Left ventricle myocardium inferior (tissue), 1 donor: ENCODE measurements around the gene MISFA. TPM values are rescaled to one million over a fixed set of nuclear protein-coding genes. Genes with fewer than 3 reads are reported as not detected.
A peak's percentile ranks its signal among the peaks of the same experiment; 100 is the strongest.
"Not testable (repeated sequence)": the region's sequence is repeated elsewhere in the genome, so short reads cannot be mapped to it uniquely, and the experiment has no call there.

Source experiments
- DNase-seq: peaks from one replicate; pipeline ENCODE4 v3.0.0-alpha.2; 2020
- H3K27ac ChIP-seq: fragments of 200-600 bp; replicated peaks from 2 replicates; pipeline ENCODE4 v1.8.0; 2021
- H3K27me3 ChIP-seq: fragments of 200-600 bp; 2 replicates; pipeline ENCODE4 v1.8.0; 2021; ENCODE audit warnings: low read depth
- H3K36me3 ChIP-seq: fragments of 200-600 bp; 2 replicates; pipeline ENCODE4 v1.8.0; 2021
- H3K4me1 ChIP-seq: fragments of 200-600 bp; 2 replicates; pipeline ENCODE4 v1.8.0; 2021
- H3K4me3 ChIP-seq: fragments of 200-600 bp; 2 replicates; pipeline ENCODE4 v1.8.0; 2021; ENCODE audit warnings: mild to moderate bottlenecking, moderate library complexity
- H3K9me3 ChIP-seq: fragments of 200-600 bp; replicated peaks from 2 replicates; pipeline ENCODE4 v1.8.0; 2021
- intact Hi-C: fragments of 100-400 bp; cut with micrococcal nuclease; formaldehyde crosslinking; loops from one replicate; pipeline ENCODE4 v1.11.0; 2022
- total RNA-seq: library from RNA; stranded (reverse); fragmentation: NEBNext Ultra II Directional; extraction: Animal tissue kit (Norgen Biotek cat#: 25700); gene quantifications from one replicate; pipeline ENCODE4 v1.2.1, GENCODE V29; 2021
- TF ChIP-seq, protein P1 (sequence below): fragments of 200-600 bp; IDR thresholded peaks from 2 replicates; pipeline ENCODE4 v1.8.0; 2021; ENCODE audit warnings: antibody characterized with exemption, mild to moderate bottlenecking, borderline replicate concordance
- donor health status: DM: no; HTN: yes; CAD: no; lungs with severe emphysema.

The MISFA gene
- total RNA-seq, 1 donor from 2014 or later: 10.7 TPM

DNA sequence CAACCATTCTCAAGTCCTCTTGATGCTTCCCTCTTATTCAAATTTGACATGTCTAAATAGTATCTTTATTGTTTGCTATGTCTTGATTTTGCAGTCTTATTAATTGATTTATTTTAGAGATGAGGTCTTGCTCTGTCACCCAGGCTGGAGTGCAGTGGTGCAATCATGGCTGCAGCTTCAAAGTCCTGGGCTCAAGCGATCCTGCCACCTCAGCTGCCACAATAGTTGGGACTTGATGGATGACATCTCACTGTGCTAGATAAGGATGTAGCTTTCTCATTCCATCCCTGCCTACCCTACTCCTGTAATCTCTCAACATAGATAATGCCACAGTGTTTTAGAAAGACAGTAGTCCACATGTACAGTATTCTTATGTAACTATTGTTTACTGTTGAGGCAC is 42.1 kb downstream of the MISFA start:
- intact Hi-C loops: no loop called here
- no peak for DNase-seq
- H3K4me1 ChIP-seq: no peaks in the 10 kb centered on the region
- no peaks in the 10 kb centered on the region for H3K36me3 ChIP-seq
- H3K9me3 ChIP-seq: no peaks in the 10 kb centered on the region
- TF ChIP-seq, protein P1, sequence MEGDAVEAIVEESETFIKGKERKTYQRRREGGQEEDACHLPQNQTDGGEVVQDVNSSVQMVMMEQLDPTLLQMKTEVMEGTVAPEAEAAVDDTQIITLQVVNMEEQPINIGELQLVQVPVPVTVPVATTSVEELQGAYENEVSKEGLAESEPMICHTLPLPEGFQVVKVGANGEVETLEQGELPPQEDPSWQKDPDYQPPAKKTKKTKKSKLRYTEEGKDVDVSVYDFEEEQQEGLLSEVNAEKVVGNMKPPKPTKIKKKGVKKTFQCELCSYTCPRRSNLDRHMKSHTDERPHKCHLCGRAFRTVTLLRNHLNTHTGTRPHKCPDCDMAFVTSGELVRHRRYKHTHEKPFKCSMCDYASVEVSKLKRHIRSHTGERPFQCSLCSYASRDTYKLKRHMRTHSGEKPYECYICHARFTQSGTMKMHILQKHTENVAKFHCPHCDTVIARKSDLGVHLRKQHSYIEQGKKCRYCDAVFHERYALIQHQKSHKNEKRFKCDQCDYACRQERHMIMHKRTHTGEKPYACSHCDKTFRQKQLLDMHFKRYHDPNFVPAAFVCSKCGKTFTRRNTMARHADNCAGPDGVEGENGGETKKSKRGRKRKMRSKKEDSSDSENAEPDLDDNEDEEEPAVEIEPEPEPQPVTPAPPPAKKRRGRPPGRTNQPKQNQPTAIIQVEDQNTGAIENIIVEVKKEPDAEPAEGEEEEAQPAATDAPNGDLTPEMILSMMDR: no peak
- no peak overlapping the region for H3K27ac ChIP-seq
- peaks cover 14% of the 10 kb centered on the region for H3K27me3 ChIP-seq
- H3K4me3 ChIP-seq: no peak overlapping the region

DNA sequence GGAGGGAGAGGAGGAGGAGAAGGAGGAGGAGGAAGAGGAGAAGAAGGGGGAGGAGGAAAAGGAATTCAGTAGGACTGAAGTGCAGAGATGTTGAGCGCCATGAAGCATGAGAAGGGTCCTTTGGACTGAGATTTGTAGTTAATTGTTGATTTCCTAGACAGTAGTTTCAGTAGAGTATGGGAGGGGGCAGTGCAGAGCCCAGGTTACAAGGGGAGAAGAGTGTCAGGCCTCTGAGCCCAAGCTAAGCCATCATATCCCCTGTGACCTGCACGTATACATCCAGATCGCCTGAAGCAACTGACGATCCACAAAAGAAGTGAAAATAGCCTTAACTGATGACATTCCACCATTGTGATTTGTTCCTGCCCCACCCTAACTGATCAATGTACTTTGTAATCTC is 43.4 kb downstream of the MISFA start:
- H3K4me1 ChIP-seq, intact Hi-C loops: not testable (repeated sequence)

DNA sequence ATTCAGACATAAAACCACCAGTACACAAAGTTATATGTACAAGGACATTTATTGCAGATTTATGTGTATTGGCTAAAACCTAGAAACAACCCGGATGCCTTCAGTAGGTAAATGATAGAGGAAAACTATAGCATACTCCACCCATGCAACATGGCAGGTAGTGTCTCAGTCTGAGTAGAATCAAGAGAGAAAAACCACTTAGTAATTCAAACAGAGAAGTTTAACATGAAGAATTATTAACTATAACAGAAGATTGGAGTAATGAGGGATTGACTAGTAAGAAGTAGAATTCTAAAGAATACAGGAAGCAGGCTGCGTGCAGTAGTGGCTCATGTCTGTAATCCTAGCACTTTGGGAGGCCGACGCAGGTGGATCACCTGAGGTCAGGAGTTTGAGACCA is 50.8 kb downstream of the MISFA start:
- TF ChIP-seq, protein P1: no peak
- DNase-seq: no peak
- H3K4me1 ChIP-seq: no peaks in the 10 kb centered on the region
- no peaks in the 10 kb centered on the region for H3K27me3 ChIP-seq
- peaks cover 3% of the 10 kb centered on the region for H3K9me3 ChIP-seq
- no peak overlapping the region for H3K27ac ChIP-seq
- intact Hi-C loops: no loop called here
- H3K4me3 ChIP-seq: no peak overlapping the region
- H3K36me3 ChIP-seq: no peaks in the 10 kb centered on the region

More for the DNA sequence above, 43.4 kb downstream of the MISFA start:
- H3K27ac ChIP-seq, H3K36me3 ChIP-seq, H3K9me3 ChIP-seq, DNase-seq, H3K4me3 ChIP-seq: not testable (repeated sequence)
- peaks cover 14% of the 10 kb centered on the region for H3K27me3 ChIP-seq

DNA sequence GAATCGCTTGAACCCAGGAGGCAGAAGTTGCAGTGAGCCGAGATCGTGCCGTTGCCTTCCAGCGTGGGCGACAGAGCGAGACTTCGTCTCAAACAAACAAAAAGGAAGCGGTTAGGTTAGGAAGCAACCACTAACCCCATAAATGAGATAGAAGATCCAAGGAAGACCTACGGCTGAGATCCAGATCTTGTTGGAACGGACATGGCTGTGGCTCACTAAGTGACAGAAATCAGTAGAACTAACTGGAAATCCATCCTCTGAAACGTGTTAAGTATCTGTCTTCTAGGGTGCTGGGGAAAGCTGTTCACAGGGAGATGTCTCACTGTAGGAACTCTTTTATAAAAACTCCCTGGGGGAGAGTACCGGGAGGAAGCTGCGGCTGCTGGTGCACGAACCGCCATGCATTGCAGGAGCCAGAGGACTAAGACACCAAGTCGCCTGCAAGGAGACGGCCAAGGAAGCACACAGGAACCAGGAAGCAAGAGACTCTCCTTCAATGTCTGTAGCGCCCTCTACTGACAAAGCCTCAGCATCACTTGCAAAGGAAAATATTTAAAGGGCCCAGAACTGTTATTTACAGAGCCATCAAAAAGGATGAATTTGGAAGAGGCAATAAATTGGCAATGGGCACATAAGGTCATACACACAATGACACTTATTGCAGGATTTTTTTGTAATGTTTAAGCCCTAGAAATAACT is 51.4 kb downstream of the MISFA start:
- TF ChIP-seq, protein P1: peak; percentile 62
- H3K4me3 ChIP-seq: no peak overlapping the region
- no peak overlapping the region for H3K27ac ChIP-seq
- no peak for DNase-seq
- peaks cover 3% of the 10 kb centered on the region for H3K9me3 ChIP-seq
- intact Hi-C loops: no loop called here
- H3K4me1 ChIP-seq: no peaks in the 10 kb centered on the region
- no peaks in the 10 kb centered on the region for H3K27me3 ChIP-seq
- H3K36me3 ChIP-seq: no peaks in the 10 kb centered on the region

Other genes with a start within 250 kb of the MISFA start
- gene LDHA, start 205.2 kb upstream of the MISFA start, total RNA-seq: 332 TPM
- gene LDHC, start 187.5 kb upstream of the MISFA start, total RNA-seq: not detected
- not detected for gene LDHAL6A, start 143.9 kb upstream of the MISFA start, total RNA-seq
- 70.9 TPM for gene TSG101, start 72.8 kb upstream of the MISFA start, total RNA-seq
- gene UEVLD, start 11.1 kb upstream of the MISFA start, total RNA-seq: 17.7 TPM
- 8.7 TPM for gene SPTY2D1, start 34.6 kb downstream of the MISFA start, total RNA-seq
- gene TMEM86A, start 99.0 kb downstream of the MISFA start, total RNA-seq: 5.4 TPM
- 0.49 TPM for gene IGSF22, start 126.4 kb downstream of the MISFA start, total RNA-seq
- 0.47 TPM for gene PTPN5, start 192.0 kb downstream of the MISFA start, total RNA-seq